Sigmoid colon (tissue), 7 donors: ENCODE measurements around the gene ZNF473. TPM values are rescaled to one million over a fixed set of nuclear protein-coding genes. Genes with fewer than 3 reads are reported as not detected.
A peak's percentile ranks its signal among the peaks of the same experiment; 100 is the strongest.

Experiments
- DNase-seq: peaks from one replicate; pipeline ENCODE4 v3.0.0-alpha.2; 2019
- H3K27ac ChIP-seq, 4 donors: fragments of 200-600 bp; sonication (generic); one replicate each; pipeline ENCODE4 v1.5.1; 2016 to 2019; ENCODE audit warnings: mild to moderate bottlenecking in 1 of 4
- H3K27me3 ChIP-seq, 3 donors: fragments of 200-600 bp; sonication (generic); one replicate each; pipeline ENCODE4 v1.5.1; 2019; ENCODE audit warnings: mild to moderate bottlenecking in 1 of 3
- H3K36me3 ChIP-seq, 4 donors: fragments of 200-600 bp; sonication (generic); one replicate each; pipeline ENCODE4 v1.5.1; 2016 to 2019
- H3K4me1 ChIP-seq, 4 donors: fragments of 200-600 bp; sonication (generic); one replicate each; pipeline ENCODE4 v1.5.1; 2017 to 2019
- H3K4me3 ChIP-seq, 4 donors: fragments of 200-600 bp; sonication (generic); one replicate each; pipeline ENCODE4 v1.5.1; 2017 to 2019; ENCODE audit warnings: mild to moderate bottlenecking in 2 of 4, moderate library complexity in 1 of 4
- H3K9me3 ChIP-seq, 4 donors: fragments of 200-600 bp in 3 of 4; sonication (generic) in 3 of 4; one replicate each; pipeline versions ENCODE4 v1.5.1 to v1.6.1; 2013 to 2019
- CTCF ChIP-seq, 4 experiments: fragments of 450-650 bp in 3 of 4; fragments of 200-600 bp in 1 of 4; IDR thresholded peaks; one replicate each; pipeline ENCODE4 v1.5.1; 2016 to 2019; ENCODE audit warnings: antibody characterized with exemption in 4 of 4, mild to moderate bottlenecking in 3 of 4, moderate library complexity in 2 of 4
- EP300 ChIP-seq, 4 donors: sonication (generic); formaldehyde crosslinking; IDR thresholded peaks; one replicate each; pipeline ENCODE4 v1.6.1; 2017; ENCODE audit warnings: antibody characterized with exemption in 4 of 4
- POLR2A ChIP-seq, 2 donors: fragments of 450-650 bp; IDR thresholded peaks; one replicate each; pipeline ENCODE4 v1.6.1; 2016; ENCODE audit warnings: antibody characterized with exemption in 2 of 2, mild to moderate bottlenecking in 2 of 2, moderate library complexity in 2 of 2
- POLR2AphosphoS5 ChIP-seq, 4 donors: sonication (generic); formaldehyde crosslinking; IDR thresholded peaks; one replicate each; pipeline ENCODE4 v1.6.1; 2017; ENCODE audit warnings: antibody characterized with exemption in 4 of 4
- WGBS, 2 donors: extraction: QIAGEN DNeasy Blood & Tissue Kit; methylation state at CpG; one replicate each; pipeline ENCODE4 v1.1.7; 2013; 5-methylcytosine and 5-hydroxymethylcytosine counted together
- intact Hi-C: fragments of 100-400 bp; cut with DNase I; formaldehyde crosslinking; loops from one replicate; pipeline ENCODE4 v1.15.1; 2023
- polyA plus RNA-seq, 3 donors: library from polyadenylated mRNA; stranded (reverse); fragments of 200-250 nt; gene quantifications; one replicate each; pipeline ENCODE4 v1.2.3, GENCODE V29; 2013
- total RNA-seq, 4 donors: library from RNA; depleted of rRNA; stranded (reverse); fragments of >200 nt; gene quantifications; one replicate each; pipeline ENCODE4 v1.1.0, GENCODE V29; 2016
- donor health status: healthy with polysubstance abuse.
- donor health status: Bipolar disorder and iron deficiency.
- donor health status: healthy.

The ZNF473 gene
- total and polyA plus RNA-seq, 7 donors = 0.92 to 13.2 (median 5.8) TPM

- DNase-seq = no peak
- no peaks in the 10 kb centered on the region for H3K27me3 ChIP-seq
- intact Hi-C loops = no loop called here
- peaks cover 0 to 23% (median 19%) of the 10 kb centered on the region in 4 donors for H3K4me1 ChIP-seq
- peak overlapping the region in 1 of 4 donors; percentile 20 for H3K27ac ChIP-seq
- H3K9me3 ChIP-seq = no peaks in the 10 kb centered on the region
- H3K36me3 ChIP-seq = peaks cover 0 to 57% (median 2%) of the 10 kb centered on the region in 4 donors
- TF ChIP-seq EP300 (IDR thresholded peaks at IDR 0.05) = no peak
- no peak for TF ChIP-seq POLR2A (IDR thresholded peaks at IDR 0.05)
- no peak for TF ChIP-seq CTCF (IDR thresholded peaks at IDR 0.05)
- peak in 2 of 4 donors; percentile 17 to 34 for TF ChIP-seq POLR2AphosphoS5 (IDR thresholded peaks at IDR 0.05)
- 84 to 88% methylated on average over 11 of the region's 11 CpGs for WGBS, 2 donors
- H3K4me3 ChIP-seq = no peak overlapping the region
These were observed 47.5 kb upstream of the ZNF473 start for GRCh38 chr19:49978324-49978723.

- Histone ChIP-seq H3K4me1 (peaks cover 0 to 21% (median 19%) of the 10 kb centered on the region in 4 donors), H3K4me3 (no peak overlapping the region), H3K9me3 (no peaks in the 10 kb centered on the region), H3K27me3 (no peaks in the 10 kb centered on the region), H3K36me3 (peaks cover 6 to 74% (median 19%) of the 10 kb centered on the region in 4 donors), H3K27ac (no peak overlapping the region)
- intact Hi-C loops = no loop called here
- 86 to 90% methylated on average over 21 of the region's 21 CpGs for WGBS, 2 donors
- no peak for TF ChIP-seq POLR2AphosphoS5 (IDR thresholded peaks at IDR 0.05)
- TF ChIP-seq CTCF (IDR thresholded peaks at IDR 0.05) = no peak
- TF ChIP-seq POLR2A (IDR thresholded peaks at IDR 0.05) = no peak
- TF ChIP-seq EP300 (IDR thresholded peaks at IDR 0.05) = no peak
- no peak for DNase-seq
These were observed 43.9 kb upstream of the ZNF473 start for GRCh38 chr19:49981603-49982593.

GRCh38 chr19:49983645-49984229 is 42.1 kb upstream of the ZNF473 start:
- H3K4me3 ChIP-seq = no peak overlapping the region
- WGBS, 2 donors = 39 to 54% methylated on average over 10 of the region's 10 CpGs
- intact Hi-C loops = loop anchor here (1.0 kb wide), 1 partner anchor 46 kb away; no protein-coding TSS in a partner anchor
- H3K4me1 ChIP-seq = peaks cover 0 to 3% (median 1%) of the 10 kb centered on the region in 4 donors
- H3K27me3 ChIP-seq = no peaks in the 10 kb centered on the region
- H3K27ac ChIP-seq = no peak overlapping the region
- DNase-seq = no peak
- peaks cover 10 to 73% (median 23%) of the 10 kb centered on the region in 4 donors for H3K36me3 ChIP-seq
- TF ChIP-seq CTCF (IDR thresholded peaks at IDR 0.05) (peak; percentile 62 to 89 (median 81)), POLR2A (IDR thresholded peaks at IDR 0.05) (no peak)
- H3K9me3 ChIP-seq = no peaks in the 10 kb centered on the region

DNA sequence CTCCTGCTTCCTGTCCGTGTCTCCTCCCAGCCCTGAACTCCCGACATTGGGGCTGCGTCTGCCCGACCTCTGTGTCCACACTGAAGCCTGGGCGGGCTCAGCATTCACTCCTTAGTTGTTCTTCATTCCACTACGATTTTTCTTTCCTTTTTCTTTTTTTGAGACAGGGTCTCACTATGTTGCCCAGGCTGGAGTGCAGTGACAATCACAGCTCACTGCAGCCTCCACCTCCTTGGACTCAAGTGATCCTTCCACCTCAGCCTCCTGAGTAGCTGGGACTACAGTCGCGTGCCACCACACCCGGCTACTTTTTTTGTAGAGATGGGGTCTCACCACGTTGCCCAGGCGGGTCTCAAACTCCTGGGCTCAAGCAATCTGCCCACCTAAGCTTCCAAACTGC is 41.3 kb upstream of the ZNF473 start:
- DNase-seq = no peak
- no peak for TF ChIP-seq CTCF (IDR thresholded peaks at IDR 0.05)
- TF ChIP-seq EP300 (IDR thresholded peaks at IDR 0.05) = no peak
- no peak for TF ChIP-seq POLR2A (IDR thresholded peaks at IDR 0.05)
- no peak for TF ChIP-seq POLR2AphosphoS5 (IDR thresholded peaks at IDR 0.05)
- 89 to 91% methylated on average over 11 of the region's 11 CpGs for WGBS, 2 donors
- no peaks in the 10 kb centered on the region for H3K27me3 ChIP-seq
- no peaks in the 10 kb centered on the region for H3K9me3 ChIP-seq
- intact Hi-C loops = no loop called here
- H3K4me3 ChIP-seq = no peak overlapping the region
- no peak overlapping the region for H3K27ac ChIP-seq
- H3K36me3 ChIP-seq = peaks cover 12 to 76% (median 28%) of the 10 kb centered on the region in 4 donors
- no peaks in the 10 kb centered on the region for H3K4me1 ChIP-seq
